Fibroblast of villous mesenchyme (primary cell): ENCODE results near the gene SLC7A10. TPM values are rescaled to one million over a fixed set of nuclear protein-coding genes. Genes with fewer than 3 reads are reported as not detected.
"Not testable (repeated sequence)": the region's sequence is repeated elsewhere in the genome, so short reads cannot be mapped to it uniquely, and the experiment has no call there.

ENCODE experiments used
- DNase-seq: peaks from one replicate; pipeline ENCODE4 v3.0.0-alpha.2; 2010; ENCODE audit warnings: low read depth
- H3K4me3 ChIP-seq: 2 replicates; pipeline ENCODE4 v1.5.1; 2011; ENCODE audit warnings: low read depth, mild to moderate bottlenecking, low read length
- CTCF ChIP-seq: IDR thresholded peaks from 2 replicates; pipeline ENCODE4 v1.5.1; 2012; ENCODE audit warnings: low read depth, mild to moderate bottlenecking, low read length; ENCODE audit not compliant: insufficient read depth
- total RNA-seq: library from RNA; depleted of rRNA; stranded (reverse); fragments of >200 nt; gene quantifications from 2 replicates; pipeline ENCODE4 v1.2.3, GENCODE V29; 2012

The SLC7A10 gene
- total RNA-seq, 1 donor, result not detected

- no peak overlapping the region for H3K4me3 ChIP-seq
- no peak for TF ChIP-seq CTCF
- DNase-seq, result no peak
These were observed 13.7 kb downstream of the SLC7A10 start for GRCh38 chr19:33211794-33212435.

GRCh38 chr19:33210266-33210940 is 15.2 kb downstream of the SLC7A10 start:
- TF ChIP-seq CTCF, result no peak
- H3K4me3 ChIP-seq, result no peak overlapping the region
- DNase-seq, result no peak

GRCh38 chr19:33209850-33210230 is 15.8 kb downstream of the SLC7A10 start:
- H3K4me3 ChIP-seq, DNase-seq: not testable (repeated sequence)

- no peak overlapping the region for H3K4me3 ChIP-seq
- no peak for TF ChIP-seq CTCF
- DNase-seq, result no peak
These were observed 16.5 kb downstream of the SLC7A10 start for GRCh38 chr19:33208904-33209849.

GRCh38 chr19:33208371-33208895 is 17.2 kb downstream of the SLC7A10 start:
- no peak overlapping the region for H3K4me3 ChIP-seq
- DNase-seq, result no peak
- no peak for TF ChIP-seq CTCF

- TF ChIP-seq CTCF, result no peak
These were observed 17.7 kb downstream of the SLC7A10 start for GRCh38 chr19:33207903-33208302.

More at GRCh38 chr19:33207903-33208302, 17.7 kb downstream of the SLC7A10 start:
- H3K4me3 ChIP-seq, result no peak overlapping the region
- no peak for DNase-seq
